ENCODE results near the gene UHRF1. TPM values are rescaled to one million over a fixed set of nuclear protein-coding genes. Genes with fewer than 3 reads are reported as not detected.

UHRF1 gene
- total and polyA plus RNA-seq, 2 of the 13 experiments (the other 11 are each of a cell fraction or from before 2014, with no cell fraction given) = 6.8 to 78.4 TPM

- no peak for TF ChIP-seq HMGXB3 (CRISPR knock-in tag; IDR thresholded peaks at IDR 0.05; ENCODE audit: borderline replicate concordance)
- TF ChIP-seq, protein P1, sequence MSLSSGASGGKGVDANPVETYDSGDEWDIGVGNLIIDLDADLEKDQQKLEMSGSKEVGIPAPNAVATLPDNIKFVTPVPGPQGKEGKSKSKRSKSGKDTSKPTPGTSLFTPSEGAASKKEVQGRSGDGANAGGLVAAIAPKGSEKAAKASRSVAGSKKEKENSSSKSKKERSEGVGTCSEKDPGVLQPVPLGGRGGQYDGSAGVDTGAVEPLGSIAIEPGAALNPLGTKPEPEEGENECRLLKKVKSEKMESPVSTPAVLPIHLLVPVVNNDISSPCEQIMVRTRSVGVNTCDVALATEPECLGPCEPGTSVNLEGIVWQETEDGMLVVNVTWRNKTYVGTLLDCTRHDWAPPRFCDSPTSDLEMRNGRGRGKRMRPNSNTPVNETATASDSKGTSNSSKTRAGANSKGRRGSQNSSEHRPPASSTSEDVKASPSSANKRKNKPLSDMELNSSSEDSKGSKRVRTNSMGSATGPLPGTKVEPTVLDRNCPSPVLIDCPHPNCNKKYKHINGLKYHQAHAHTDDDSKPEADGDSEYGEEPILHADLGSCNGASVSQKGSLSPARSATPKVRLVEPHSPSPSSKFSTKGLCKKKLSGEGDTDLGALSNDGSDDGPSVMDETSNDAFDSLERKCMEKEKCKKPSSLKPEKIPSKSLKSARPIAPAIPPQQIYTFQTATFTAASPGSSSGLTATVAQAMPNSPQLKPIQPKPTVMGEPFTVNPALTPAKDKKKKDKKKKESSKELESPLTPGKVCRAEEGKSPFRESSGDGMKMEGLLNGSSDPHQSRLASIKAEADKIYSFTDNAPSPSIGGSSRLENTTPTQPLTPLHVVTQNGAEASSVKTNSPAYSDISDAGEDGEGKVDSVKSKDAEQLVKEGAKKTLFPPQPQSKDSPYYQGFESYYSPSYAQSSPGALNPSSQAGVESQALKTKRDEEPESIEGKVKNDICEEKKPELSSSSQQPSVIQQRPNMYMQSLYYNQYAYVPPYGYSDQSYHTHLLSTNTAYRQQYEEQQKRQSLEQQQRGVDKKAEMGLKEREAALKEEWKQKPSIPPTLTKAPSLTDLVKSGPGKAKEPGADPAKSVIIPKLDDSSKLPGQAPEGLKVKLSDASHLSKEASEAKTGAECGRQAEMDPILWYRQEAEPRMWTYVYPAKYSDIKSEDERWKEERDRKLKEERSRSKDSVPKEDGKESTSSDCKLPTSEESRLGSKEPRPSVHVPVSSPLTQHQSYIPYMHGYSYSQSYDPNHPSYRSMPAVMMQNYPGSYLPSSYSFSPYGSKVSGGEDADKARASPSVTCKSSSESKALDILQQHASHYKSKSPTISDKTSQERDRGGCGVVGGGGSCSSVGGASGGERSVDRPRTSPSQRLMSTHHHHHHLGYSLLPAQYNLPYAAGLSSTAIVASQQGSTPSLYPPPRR (CRISPR knock-in tag; IDR thresholded peaks at IDR 0.05; ENCODE audit: borderline replicate concordance) = no peak
- TF ChIP-seq KDM6A (CRISPR knock-in tag; IDR thresholded peaks at IDR 0.05; ENCODE audit: low read depth) = no peak
- no peak for TF ChIP-seq ZNF225 (CRISPR knock-in tag; IDR thresholded peaks at IDR 0.05)
- TF ChIP-seq CENPX (CRISPR knock-in tag; IDR thresholded peaks at IDR 0.05) = no peak
- no peak for TF ChIP-seq MAFK (conservative IDR thresholded peaks at IDR 0.05 in 1 of 2, IDR thresholded peaks at IDR 0.05 in 1 of 2; ENCODE audit: low read length in 2 of 2)
- TF ChIP-seq ZNF367 (CRISPR knock-in tag; IDR thresholded peaks at IDR 0.05; ENCODE audit: borderline replicate concordance) = no peak
- TF ChIP-seq ZNF644 (CRISPR knock-in tag; IDR thresholded peaks at IDR 0.05; ENCODE audit: low read depth) = 0 out of 2 replicates have a peak, but pooled peaks have one; percentile 47
- no peak for TF ChIP-seq ZNF746 (CRISPR knock-in tag; IDR thresholded peaks at IDR 0.05)
- no peak for TF ChIP-seq ZNF17 (CRISPR knock-in tag; IDR thresholded peaks at IDR 0.05)
- no peak for TF ChIP-seq ZNF790 (CRISPR knock-in tag; IDR thresholded peaks at IDR 0.05; ENCODE audit: borderline replicate concordance)
- TF ChIP-seq ZBTB14 (CRISPR knock-in tag; IDR thresholded peaks at IDR 0.05) = no peak
- TF ChIP-seq, protein P2, sequence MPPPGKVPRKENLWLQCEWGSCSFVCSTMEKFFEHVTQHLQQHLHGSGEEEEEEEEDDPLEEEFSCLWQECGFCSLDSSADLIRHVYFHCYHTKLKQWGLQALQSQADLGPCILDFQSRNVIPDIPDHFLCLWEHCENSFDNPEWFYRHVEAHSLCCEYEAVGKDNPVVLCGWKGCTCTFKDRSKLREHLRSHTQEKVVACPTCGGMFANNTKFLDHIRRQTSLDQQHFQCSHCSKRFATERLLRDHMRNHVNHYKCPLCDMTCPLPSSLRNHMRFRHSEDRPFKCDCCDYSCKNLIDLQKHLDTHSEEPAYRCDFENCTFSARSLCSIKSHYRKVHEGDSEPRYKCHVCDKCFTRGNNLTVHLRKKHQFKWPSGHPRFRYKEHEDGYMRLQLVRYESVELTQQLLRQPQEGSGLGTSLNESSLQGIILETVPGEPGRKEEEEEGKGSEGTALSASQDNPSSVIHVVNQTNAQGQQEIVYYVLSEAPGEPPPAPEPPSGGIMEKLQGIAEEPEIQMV (CRISPR knock-in tag; IDR thresholded peaks at IDR 0.05; ENCODE audit: low read depth) = no peak
- no peak; the same call in 1 of the 2 replicates for TF ChIP-seq MYC (CRISPR knock-in tag; IDR thresholded peaks at IDR 0.05; ENCODE audit: borderline replicate concordance)
- TF ChIP-seq, protein P3, sequence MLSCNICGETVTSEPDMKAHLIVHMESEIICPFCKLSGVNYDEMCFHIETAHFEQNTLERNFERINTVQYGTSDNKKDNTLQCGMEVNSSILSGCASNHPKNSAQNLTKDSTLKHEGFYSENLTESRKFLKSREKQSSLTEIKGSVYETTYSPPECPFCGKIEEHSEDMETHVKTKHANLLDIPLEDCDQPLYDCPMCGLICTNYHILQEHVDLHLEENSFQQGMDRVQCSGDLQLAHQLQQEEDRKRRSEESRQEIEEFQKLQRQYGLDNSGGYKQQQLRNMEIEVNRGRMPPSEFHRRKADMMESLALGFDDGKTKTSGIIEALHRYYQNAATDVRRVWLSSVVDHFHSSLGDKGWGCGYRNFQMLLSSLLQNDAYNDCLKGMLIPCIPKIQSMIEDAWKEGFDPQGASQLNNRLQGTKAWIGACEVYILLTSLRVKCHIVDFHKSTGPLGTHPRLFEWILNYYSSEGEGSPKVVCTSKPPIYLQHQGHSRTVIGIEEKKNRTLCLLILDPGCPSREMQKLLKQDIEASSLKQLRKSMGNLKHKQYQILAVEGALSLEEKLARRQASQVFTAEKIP (CRISPR knock-in tag; IDR thresholded peaks at IDR 0.05; ENCODE audit: borderline replicate concordance) = no peak
- no peak for TF ChIP-seq ZNF589 (CRISPR knock-in tag; conservative IDR thresholded peaks at IDR 0.05)
- peak; percentile 100 for TF ChIP-seq ZNF3 (CRISPR knock-in tag; IDR thresholded peaks at IDR 0.05)
These were observed 4.8 kb upstream of the UHRF1 start (continued) for GRCh38 chr19:4904481-4904880.
